ENCODE measurements around the gene CTRL. TPM values are rescaled to one million over a fixed set of nuclear protein-coding genes. Genes with fewer than 3 reads are reported as not detected.

CTRL gene
- total and polyA plus RNA-seq, 4 donors = 0.09 to 5.0 (median 0.30) TPM

- WGBS = 82% methylated on average over 9 of the region's 9 CpGs
- TF ChIP-seq NR2F2 (IDR thresholded peaks at IDR 0.05) (no peak), HNF4G (IDR thresholded peaks at IDR 0.05) (no peak), EGR1 (IDR thresholded peaks at IDR 0.05; ENCODE audit: low read depth in 2 of 2) (no peak), GABPA (IDR thresholded peaks at IDR 0.05 in 1 of 2, conservative IDR thresholded peaks at IDR 0.05 in 1 of 2) (no peak), ZBTB33 (IDR thresholded peaks at IDR 0.05) (no peak), FOXA2 (IDR thresholded peaks at IDR 0.05) (no peak), JUND (IDR thresholded peaks at IDR 0.05) (no peak)
- TF ChIP-seq, protein P1, sequence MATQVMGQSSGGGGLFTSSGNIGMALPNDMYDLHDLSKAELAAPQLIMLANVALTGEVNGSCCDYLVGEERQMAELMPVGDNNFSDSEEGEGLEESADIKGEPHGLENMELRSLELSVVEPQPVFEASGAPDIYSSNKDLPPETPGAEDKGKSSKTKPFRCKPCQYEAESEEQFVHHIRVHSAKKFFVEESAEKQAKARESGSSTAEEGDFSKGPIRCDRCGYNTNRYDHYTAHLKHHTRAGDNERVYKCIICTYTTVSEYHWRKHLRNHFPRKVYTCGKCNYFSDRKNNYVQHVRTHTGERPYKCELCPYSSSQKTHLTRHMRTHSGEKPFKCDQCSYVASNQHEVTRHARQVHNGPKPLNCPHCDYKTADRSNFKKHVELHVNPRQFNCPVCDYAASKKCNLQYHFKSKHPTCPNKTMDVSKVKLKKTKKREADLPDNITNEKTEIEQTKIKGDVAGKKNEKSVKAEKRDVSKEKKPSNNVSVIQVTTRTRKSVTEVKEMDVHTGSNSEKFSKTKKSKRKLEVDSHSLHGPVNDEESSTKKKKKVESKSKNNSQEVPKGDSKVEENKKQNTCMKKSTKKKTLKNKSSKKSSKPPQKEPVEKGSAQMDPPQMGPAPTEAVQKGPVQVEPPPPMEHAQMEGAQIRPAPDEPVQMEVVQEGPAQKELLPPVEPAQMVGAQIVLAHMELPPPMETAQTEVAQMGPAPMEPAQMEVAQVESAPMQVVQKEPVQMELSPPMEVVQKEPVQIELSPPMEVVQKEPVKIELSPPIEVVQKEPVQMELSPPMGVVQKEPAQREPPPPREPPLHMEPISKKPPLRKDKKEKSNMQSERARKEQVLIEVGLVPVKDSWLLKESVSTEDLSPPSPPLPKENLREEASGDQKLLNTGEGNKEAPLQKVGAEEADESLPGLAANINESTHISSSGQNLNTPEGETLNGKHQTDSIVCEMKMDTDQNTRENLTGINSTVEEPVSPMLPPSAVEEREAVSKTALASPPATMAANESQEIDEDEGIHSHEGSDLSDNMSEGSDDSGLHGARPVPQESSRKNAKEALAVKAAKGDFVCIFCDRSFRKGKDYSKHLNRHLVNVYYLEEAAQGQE (IDR thresholded peaks at IDR 0.05) = no peak
- TF ChIP-seq, protein P2, sequence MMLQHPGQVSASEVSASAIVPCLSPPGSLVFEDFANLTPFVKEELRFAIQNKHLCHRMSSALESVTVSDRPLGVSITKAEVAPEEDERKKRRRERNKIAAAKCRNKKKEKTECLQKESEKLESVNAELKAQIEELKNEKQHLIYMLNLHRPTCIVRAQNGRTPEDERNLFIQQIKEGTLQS (IDR thresholded peaks at IDR 0.05) = no peak
- TF ChIP-seq, protein P3, sequence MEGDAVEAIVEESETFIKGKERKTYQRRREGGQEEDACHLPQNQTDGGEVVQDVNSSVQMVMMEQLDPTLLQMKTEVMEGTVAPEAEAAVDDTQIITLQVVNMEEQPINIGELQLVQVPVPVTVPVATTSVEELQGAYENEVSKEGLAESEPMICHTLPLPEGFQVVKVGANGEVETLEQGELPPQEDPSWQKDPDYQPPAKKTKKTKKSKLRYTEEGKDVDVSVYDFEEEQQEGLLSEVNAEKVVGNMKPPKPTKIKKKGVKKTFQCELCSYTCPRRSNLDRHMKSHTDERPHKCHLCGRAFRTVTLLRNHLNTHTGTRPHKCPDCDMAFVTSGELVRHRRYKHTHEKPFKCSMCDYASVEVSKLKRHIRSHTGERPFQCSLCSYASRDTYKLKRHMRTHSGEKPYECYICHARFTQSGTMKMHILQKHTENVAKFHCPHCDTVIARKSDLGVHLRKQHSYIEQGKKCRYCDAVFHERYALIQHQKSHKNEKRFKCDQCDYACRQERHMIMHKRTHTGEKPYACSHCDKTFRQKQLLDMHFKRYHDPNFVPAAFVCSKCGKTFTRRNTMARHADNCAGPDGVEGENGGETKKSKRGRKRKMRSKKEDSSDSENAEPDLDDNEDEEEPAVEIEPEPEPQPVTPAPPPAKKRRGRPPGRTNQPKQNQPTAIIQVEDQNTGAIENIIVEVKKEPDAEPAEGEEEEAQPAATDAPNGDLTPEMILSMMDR (IDR thresholded peaks at IDR 0.05; ENCODE audit: low read depth, low read length, missing input control) = no peak
- DNase-seq (ENCODE audit: low spot score) = no peak
- H3K4me3 ChIP-seq (ENCODE audit: low read depth in 1 of 3, low read length in 3 of 3) = no peak overlapping the region
- H3K36me3 ChIP-seq (ENCODE audit: control insufficient read depth in 4 of 4, insufficient read depth in 3 of 4, low read depth in 1 of 4, low read length in 3 of 4) = peaks cover 10 to 19% (median 13%) of the 10 kb centered on the region in 4 donors
- no peaks in the 10 kb centered on the region for H3K27me3 ChIP-seq (ENCODE audit: control insufficient read depth in 4 of 4, insufficient read depth in 4 of 4, low read length in 3 of 4)
- H3K9ac ChIP-seq (ENCODE audit: low read depth in 1 of 2, low read length in 2 of 2) = no peak overlapping the region
- H3K4me1 ChIP-seq (ENCODE audit: control insufficient read depth in 4 of 4, insufficient read depth in 4 of 4, low read length in 3 of 4) = peaks cover 14 to 64% (median 44%) of the 10 kb centered on the region in 4 donors
- no peak overlapping the region for H3K27ac ChIP-seq (ENCODE audit: low read depth in 1 of 2, low read length in 2 of 2)
- H3K9me3 ChIP-seq (ENCODE audit: control insufficient read depth in 4 of 4, low read length in 3 of 4) = no peaks in the 10 kb centered on the region
These were observed 10.0 kb upstream of the CTRL start for GRCh38 chr16:67941469-67942199.

DNA sequence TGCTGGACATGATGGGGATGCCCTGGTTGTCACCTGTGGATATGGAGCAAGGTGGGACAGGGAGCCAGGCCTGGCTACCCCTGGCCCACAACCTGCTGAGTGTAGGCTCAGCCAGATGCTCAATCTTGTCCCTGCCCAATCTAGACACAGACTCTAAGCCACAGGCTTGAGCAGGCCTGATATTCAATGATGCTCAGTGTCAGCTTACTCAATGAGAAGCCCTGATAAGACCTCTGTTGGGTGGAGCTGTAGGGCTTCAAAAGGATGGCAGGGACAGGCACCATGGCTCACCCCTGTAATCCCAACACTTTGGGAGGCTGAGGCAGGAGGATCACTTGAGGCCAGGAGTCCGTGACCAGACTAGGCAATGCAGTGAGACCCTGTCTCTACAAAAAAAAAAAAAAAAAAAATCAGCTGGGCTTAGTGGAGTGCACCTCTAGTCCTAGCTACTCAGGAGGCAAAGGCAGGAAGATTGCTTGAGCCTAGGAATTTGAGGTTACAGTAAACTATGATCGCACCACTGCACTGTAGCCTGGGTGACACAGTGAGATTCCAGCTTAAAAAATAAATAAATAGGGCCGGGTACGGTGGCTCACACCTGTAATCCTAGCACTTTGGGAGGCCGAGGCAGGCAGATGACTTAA is 8.9 kb upstream of the CTRL start:
- DNase-seq (ENCODE audit: low spot score) = no peak
- H3K27me3 ChIP-seq (ENCODE audit: control insufficient read depth in 4 of 4, insufficient read depth in 4 of 4, low read length in 3 of 4) = no peaks in the 10 kb centered on the region
- H3K36me3 ChIP-seq (ENCODE audit: control insufficient read depth in 4 of 4, insufficient read depth in 3 of 4, low read depth in 1 of 4, low read length in 3 of 4) = peaks cover 7 to 10% (median 9%) of the 10 kb centered on the region in 4 donors
- 96% methylated on average over 5 of the region's 5 CpGs for WGBS
- H3K4me1 ChIP-seq (ENCODE audit: control insufficient read depth in 4 of 4, insufficient read depth in 4 of 4, low read length in 3 of 4) = peaks cover 14 to 64% (median 44%) of the 10 kb centered on the region in 4 donors
- H3K9ac ChIP-seq (ENCODE audit: low read depth in 1 of 2, low read length in 2 of 2) = no peak overlapping the region
- H3K4me3 ChIP-seq (ENCODE audit: low read depth in 1 of 3, low read length in 3 of 3) = no peak overlapping the region
- no peak overlapping the region for H3K27ac ChIP-seq (ENCODE audit: low read depth in 1 of 2, low read length in 2 of 2)
- H3K9me3 ChIP-seq (ENCODE audit: control insufficient read depth in 4 of 4, low read length in 3 of 4) = no peaks in the 10 kb centered on the region
- TF ChIP-seq RAD21 (IDR thresholded peaks at IDR 0.05) = no peak
- no peak for TF ChIP-seq JUND (IDR thresholded peaks at IDR 0.05)
- TF ChIP-seq NR2F2 (IDR thresholded peaks at IDR 0.05) = no peak
- TF ChIP-seq GABPA (IDR thresholded peaks at IDR 0.05 in 1 of 2, conservative IDR thresholded peaks at IDR 0.05 in 1 of 2) = no peak
- TF ChIP-seq FOXA2 (IDR thresholded peaks at IDR 0.05) = no peak
- TF ChIP-seq ZBTB33 (IDR thresholded peaks at IDR 0.05) = no peak
- TF ChIP-seq YY1 (IDR thresholded peaks at IDR 0.05) = no peak
- TF ChIP-seq, protein P4, sequence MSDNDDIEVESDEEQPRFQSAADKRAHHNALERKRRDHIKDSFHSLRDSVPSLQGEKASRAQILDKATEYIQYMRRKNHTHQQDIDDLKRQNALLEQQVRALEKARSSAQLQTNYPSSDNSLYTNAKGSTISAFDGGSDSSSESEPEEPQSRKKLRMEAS (IDR thresholded peaks at IDR 0.05) = no peak
